ENCODE data around the gene GORAB.

GRCh38 chr1:170483051-170483450 is 48.9 kb upstream of the GORAB start:
- TF ChIP-seq CTCF (IDR thresholded peaks at IDR 0.05) (no peak), POLR2A (IDR thresholded peaks at IDR 0.05) (no peak)
